Gastroesophageal sphincter (tissue), 4 donors: ENCODE results near the gene FMNL1. TPM values are rescaled to one million over a fixed set of nuclear protein-coding genes. Genes with fewer than 3 reads are reported as not detected.

Experiments
- ATAC-seq: fragments of 150-250 bp; one replicate; pipeline ENCODE4 v1.9.1; 2016; ENCODE audit warnings: mild to moderate bottlenecking, moderate library complexity
- H3K27ac ChIP-seq, 4 donors: fragments of 200-600 bp; sonication (generic) in 3 of 4; 1 replicate in 3 of 4; 2 replicates in 1 of 4; pipeline ENCODE4 v1.5.1; 2016 to 2019
- H3K27me3 ChIP-seq: fragments of 200-600 bp; sonication (generic); one replicate; pipeline ENCODE4 v1.5.1; 2019
- H3K36me3 ChIP-seq, 2 donors: fragments of 200-600 bp; sonication (generic); one replicate each; pipeline ENCODE4 v1.5.1; 2019; ENCODE audit warnings: control low read depth in 1 of 2
- H3K4me1 ChIP-seq, 3 donors: fragments of 200-600 bp; sonication (generic); 1 replicate in 2 of 3; 2 replicates in 1 of 3; pipeline ENCODE4 v1.5.1; 2016 to 2019; ENCODE audit warnings: control low read depth in 2 of 3
- H3K4me3 ChIP-seq, 2 donors: fragments of 200-600 bp; sonication (generic); one replicate each; pipeline ENCODE4 v1.5.1; 2019; ENCODE audit warnings: mild to moderate bottlenecking in 1 of 2, moderate library complexity in 1 of 2
- H3K9me3 ChIP-seq, 3 donors: fragments of 200-600 bp; sonication (generic); one replicate each; pipeline ENCODE4 v1.5.1; 2017 to 2019; ENCODE audit warnings: control low read depth in 2 of 3
- EP300 ChIP-seq: sonication (generic); formaldehyde crosslinking; IDR thresholded peaks from one replicate; pipeline ENCODE4 v1.6.1; 2017; ENCODE audit warnings: antibody characterized with exemption, mild to moderate bottlenecking
- POLR2A ChIP-seq, 2 donors: fragments of 450-650 bp; IDR thresholded peaks; one replicate each; pipeline ENCODE4 v1.6.1; 2017; ENCODE audit warnings: antibody characterized with exemption in 2 of 2, mild to moderate bottlenecking in 2 of 2, moderate library complexity in 1 of 2
- POLR2AphosphoS5 ChIP-seq: sonication (generic); formaldehyde crosslinking; IDR thresholded peaks from one replicate; pipeline ENCODE4 v1.6.1; 2017; ENCODE audit warnings: antibody characterized with exemption
- WGBS, 2 donors: methylation state at CpG; one replicate each; pipeline ENCODE4 v1.1.5; 2018; ENCODE audit warnings: low coverage in 1 of 2; 5-methylcytosine and 5-hydroxymethylcytosine counted together
- total RNA-seq, 4 donors: library from RNA; depleted of rRNA; stranded (reverse); fragments of >200 nt; gene quantifications; one replicate each; pipeline ENCODE4 v1.1.0, GENCODE V29; 2016
- TF ChIP-seq, protein P1 (sequence below), 4 experiments: fragments of 200-600 bp in 2 of 4; fragments of 450-650 bp in 2 of 4; sonication (generic) in 1 of 4; IDR thresholded peaks; one replicate each; pipeline ENCODE4 v1.5.1; 2017 to 2019; ENCODE audit warnings: antibody characterized with exemption in 4 of 4, mild to moderate bottlenecking in 2 of 4, moderate library complexity in 2 of 4

Gene FMNL1, protein sequence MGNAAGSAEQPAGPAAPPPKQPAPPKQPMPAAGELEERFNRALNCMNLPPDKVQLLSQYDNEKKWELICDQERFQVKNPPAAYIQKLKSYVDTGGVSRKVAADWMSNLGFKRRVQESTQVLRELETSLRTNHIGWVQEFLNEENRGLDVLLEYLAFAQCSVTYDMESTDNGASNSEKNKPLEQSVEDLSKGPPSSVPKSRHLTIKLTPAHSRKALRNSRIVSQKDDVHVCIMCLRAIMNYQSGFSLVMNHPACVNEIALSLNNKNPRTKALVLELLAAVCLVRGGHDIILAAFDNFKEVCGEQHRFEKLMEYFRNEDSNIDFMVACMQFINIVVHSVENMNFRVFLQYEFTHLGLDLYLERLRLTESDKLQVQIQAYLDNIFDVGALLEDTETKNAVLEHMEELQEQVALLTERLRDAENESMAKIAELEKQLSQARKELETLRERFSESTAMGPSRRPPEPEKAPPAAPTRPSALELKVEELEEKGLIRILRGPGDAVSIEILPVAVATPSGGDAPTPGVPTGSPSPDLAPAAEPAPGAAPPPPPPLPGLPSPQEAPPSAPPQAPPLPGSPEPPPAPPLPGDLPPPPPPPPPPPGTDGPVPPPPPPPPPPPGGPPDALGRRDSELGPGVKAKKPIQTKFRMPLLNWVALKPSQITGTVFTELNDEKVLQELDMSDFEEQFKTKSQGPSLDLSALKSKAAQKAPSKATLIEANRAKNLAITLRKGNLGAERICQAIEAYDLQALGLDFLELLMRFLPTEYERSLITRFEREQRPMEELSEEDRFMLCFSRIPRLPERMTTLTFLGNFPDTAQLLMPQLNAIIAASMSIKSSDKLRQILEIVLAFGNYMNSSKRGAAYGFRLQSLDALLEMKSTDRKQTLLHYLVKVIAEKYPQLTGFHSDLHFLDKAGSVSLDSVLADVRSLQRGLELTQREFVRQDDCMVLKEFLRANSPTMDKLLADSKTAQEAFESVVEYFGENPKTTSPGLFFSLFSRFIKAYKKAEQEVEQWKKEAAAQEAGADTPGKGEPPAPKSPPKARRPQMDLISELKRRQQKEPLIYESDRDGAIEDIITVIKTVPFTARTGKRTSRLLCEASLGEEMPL
- 10 to 100 TPM; 12.0 to 21.9 (median 14.9) TPM for total RNA-seq

DNA sequence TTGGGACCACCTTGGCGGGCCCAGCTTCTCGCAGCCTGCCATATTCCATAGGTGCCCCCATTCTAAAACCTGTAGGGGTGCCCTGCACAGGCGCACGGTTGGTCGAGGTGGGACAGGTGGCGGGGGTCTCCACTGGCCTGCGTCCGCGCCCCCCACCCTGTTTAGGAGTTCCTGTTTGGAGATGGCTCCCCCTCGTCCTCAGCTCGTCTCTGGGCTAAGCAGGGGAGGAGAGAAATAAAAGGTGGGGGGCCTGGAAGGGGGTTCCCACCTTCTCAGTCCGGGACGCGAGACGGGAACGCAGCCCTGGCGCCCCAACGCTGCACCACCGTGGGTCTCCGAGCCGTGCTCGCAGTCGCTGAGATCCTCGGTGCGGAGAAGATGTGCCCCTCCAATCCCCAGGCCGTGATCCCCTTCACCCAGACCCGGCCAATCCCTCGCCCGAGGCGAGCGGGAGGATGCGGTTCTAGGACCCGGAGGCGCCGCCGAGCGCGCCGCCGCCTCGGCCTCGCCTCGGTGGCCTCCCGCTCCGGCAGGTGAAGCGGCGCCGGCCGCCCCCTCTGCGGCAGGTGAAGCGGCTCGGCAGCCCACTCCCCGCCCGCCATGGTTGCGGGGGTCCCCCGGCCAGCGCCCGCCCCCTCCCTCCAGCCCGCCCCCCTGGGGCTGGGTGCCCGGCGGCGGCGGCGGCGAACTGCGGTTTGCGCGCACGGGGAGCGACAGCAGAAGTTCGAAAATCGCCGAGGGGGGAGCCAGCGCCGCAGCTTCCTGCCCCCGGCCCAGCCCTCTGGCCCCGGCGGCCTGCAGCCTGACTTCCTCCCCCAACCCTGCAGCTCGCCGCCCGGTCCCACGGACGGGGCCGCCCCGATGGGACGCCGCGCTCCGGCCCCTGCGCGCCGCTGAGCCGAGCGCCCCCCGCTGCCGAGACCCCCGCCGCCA is at the start of gene FMNL1:
Gene FMNL1 (plus strand): TSS at position 805 of the 933 bp plus-strand sequence. CDS start 240 bp downstream, outside the sequence.
- Histone ChIP-seq H3K4me3 (peak within 1 kb of the TSS; percentile 39 to 69), H3K36me3 (no peaks in the 10 kb centered on the region), H3K4me1 (peaks cover 0 to 39% (median 6%) of the 10 kb centered on the region in 3 donors), H3K9me3 (no peaks in the 10 kb centered on the region), H3K27me3 (peaks cover 43% of the 10 kb centered on the region), H3K27ac (peak within 1 kb of the TSS in 3 of 4 donors; percentile 73 to 83 (median 78))
- WGBS, 2 donors = 0% methylated on average over 1 of the region's 98 CpGs; no CpG with 5 or more reads in 1 of the 2 donors
- TF ChIP-seq EP300 (no peak), POLR2A (IDR thresholded peaks at IDR 0.05) (peak; percentile 5 to 25)
- peak; percentile 29 for ATAC-seq

GRCh38 chr17:45172232-45172540 is 49.5 kb upstream of the FMNL1 start:
- Histone ChIP-seq H3K27ac (peak overlapping the region; percentile 91 to 95 (median 93)), H3K36me3 (peaks cover 0 to 8% of the 10 kb centered on the region in 2 donors), H3K27me3 (no peaks in the 10 kb centered on the region), H3K4me3 (peak overlapping the region; percentile 38 to 45), H3K4me1 (peaks cover 0 to 61% (median 42%) of the 10 kb centered on the region in 3 donors), H3K9me3 (no peaks in the 10 kb centered on the region)
- ATAC-seq = no peak
- TF ChIP-seq EP300 (no peak), POLR2AphosphoS5 (no peak), POLR2A (IDR thresholded peaks at IDR 0.05) (no peak)
- TF ChIP-seq, protein P1, sequence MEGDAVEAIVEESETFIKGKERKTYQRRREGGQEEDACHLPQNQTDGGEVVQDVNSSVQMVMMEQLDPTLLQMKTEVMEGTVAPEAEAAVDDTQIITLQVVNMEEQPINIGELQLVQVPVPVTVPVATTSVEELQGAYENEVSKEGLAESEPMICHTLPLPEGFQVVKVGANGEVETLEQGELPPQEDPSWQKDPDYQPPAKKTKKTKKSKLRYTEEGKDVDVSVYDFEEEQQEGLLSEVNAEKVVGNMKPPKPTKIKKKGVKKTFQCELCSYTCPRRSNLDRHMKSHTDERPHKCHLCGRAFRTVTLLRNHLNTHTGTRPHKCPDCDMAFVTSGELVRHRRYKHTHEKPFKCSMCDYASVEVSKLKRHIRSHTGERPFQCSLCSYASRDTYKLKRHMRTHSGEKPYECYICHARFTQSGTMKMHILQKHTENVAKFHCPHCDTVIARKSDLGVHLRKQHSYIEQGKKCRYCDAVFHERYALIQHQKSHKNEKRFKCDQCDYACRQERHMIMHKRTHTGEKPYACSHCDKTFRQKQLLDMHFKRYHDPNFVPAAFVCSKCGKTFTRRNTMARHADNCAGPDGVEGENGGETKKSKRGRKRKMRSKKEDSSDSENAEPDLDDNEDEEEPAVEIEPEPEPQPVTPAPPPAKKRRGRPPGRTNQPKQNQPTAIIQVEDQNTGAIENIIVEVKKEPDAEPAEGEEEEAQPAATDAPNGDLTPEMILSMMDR (IDR thresholded peaks at IDR 0.05) = no peak
- WGBS, 2 donors = no CpG with 5 or more reads among the region's 5 CpGs

DNA sequence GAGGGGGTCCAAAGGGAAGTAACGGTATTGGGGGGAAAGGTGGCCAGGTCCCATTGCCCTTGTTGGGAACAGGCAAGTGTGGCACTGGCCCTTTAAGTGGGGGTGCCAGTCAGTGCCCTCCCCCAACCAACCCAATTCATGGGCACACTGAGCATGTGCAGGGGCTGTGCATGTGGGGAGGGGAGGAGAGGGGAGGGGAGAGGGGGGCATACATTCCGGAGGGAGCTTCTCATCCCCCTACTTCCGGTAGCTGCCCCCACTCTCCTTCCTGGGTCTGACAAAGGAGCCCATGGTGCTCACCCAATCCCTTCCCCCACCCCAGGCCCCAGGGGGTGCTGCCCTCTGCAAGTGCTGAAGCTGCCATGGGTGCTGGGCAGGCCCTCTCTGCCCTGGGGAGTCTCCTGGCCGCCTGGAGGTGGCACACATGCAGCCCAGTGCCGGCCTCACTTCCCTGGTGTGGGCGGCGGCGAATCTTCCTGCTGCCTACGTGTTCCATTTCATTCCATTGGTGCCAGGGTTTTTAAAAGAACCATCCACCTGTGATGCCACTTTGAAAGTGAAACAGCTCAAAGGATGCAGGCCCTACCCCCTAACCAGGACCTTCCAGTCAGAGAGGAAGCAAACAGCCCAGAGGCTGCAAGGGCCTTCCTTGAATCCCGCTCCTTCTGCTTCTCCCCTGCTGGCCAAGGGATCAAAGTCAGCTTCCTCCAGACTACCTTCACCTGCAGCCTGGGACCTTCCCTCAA is 49.0 kb upstream of the FMNL1 start:
- peak; percentile 66 for ATAC-seq
- H3K27me3 ChIP-seq = no peaks in the 10 kb centered on the region
- peaks cover 0 to 8% of the 10 kb centered on the region in 2 donors for H3K36me3 ChIP-seq
- H3K27ac ChIP-seq = peak overlapping the region; percentile 91 to 95 (median 93)
- WGBS, 2 donors = 60% methylated on average over 1 of the region's 10 CpGs; no CpG with 5 or more reads in 1 of the 2 donors
- H3K4me3 ChIP-seq = peak overlapping the region; percentile 38 to 45
- no peaks in the 10 kb centered on the region for H3K9me3 ChIP-seq
- peaks cover 0 to 61% (median 42%) of the 10 kb centered on the region in 3 donors for H3K4me1 ChIP-seq
- no peak for TF ChIP-seq EP300
- peak; percentile 8 to 21 for TF ChIP-seq POLR2A (IDR thresholded peaks at IDR 0.05)
- TF ChIP-seq POLR2AphosphoS5 = peak; percentile 14
- TF ChIP-seq, protein P1 (IDR thresholded peaks at IDR 0.05) = peak in 2 of 4 experiments; percentile 4 to 5

- H3K4me1 ChIP-seq = peaks cover 0 to 49% (median 37%) of the 10 kb centered on the region in 3 donors
These were observed 45.9 kb upstream of the FMNL1 start for GRCh38 chr17:45175759-45176115.

More at GRCh38 chr17:45175759-45176115, 45.9 kb upstream of the FMNL1 start:
- 85 to 94% methylated on average over 1 to 2 of the region's 3 CpGs for WGBS, 2 donors
- Histone ChIP-seq H3K27me3 (no peaks in the 10 kb centered on the region), H3K9me3 (no peaks in the 10 kb centered on the region), H3K27ac (peak overlapping the region; percentile 27 to 82 (median 72)), H3K4me3 (no peak overlapping the region), H3K36me3 (no peaks in the 10 kb centered on the region)
- TF ChIP-seq POLR2AphosphoS5 = no peak
- no peak for TF ChIP-seq EP300
- TF ChIP-seq POLR2A (IDR thresholded peaks at IDR 0.05) = no peak
- TF ChIP-seq, protein P1 (IDR thresholded peaks at IDR 0.05) = no peak
- ATAC-seq = no peak
